ENCODE results near the gene OXNAD1. TPM values are rescaled to one million over a fixed set of nuclear protein-coding genes. Genes with fewer than 3 reads are reported as not detected.

The OXNAD1 gene
- polyA plus RNA-seq, 1 of the 3 experiments (the other 2 are of a cell fraction), result 6.9 TPM

GRCh38 chr3:16221990-16222389 is 43.0 kb upstream of the OXNAD1 start:
- H3K9me3 ChIP-seq, result no peaks in the 10 kb centered on the region
- H3F3A ChIP-seq (replicated peaks; ENCODE audit: insufficient read depth), result no peaks in the 10 kb centered on the region
- no peak overlapping the region for H3K27ac ChIP-seq (ENCODE audit: low read depth in 2 of 2, low read length in 1 of 2)
- no peaks in the 10 kb centered on the region for H4K20me1 ChIP-seq (ENCODE audit: insufficient read depth)
- DNase-seq, result no peak
- no peak overlapping the region for H2AFZ ChIP-seq (ENCODE audit: low read depth)
- no peak overlapping the region for H3K4me2 ChIP-seq
- H3K9me2 ChIP-seq, result no peaks in the 10 kb centered on the region
- H3K4me1 ChIP-seq (ENCODE audit: control insufficient read depth in 1 of 2, insufficient read depth in 2 of 2, low read depth in 1 of 2, low read length in 1 of 2), result no peaks in the 10 kb centered on the region
- no peaks in the 10 kb centered on the region for H3K27me3 ChIP-seq (ENCODE audit: insufficient read depth)
- POLR2A ChIA-PET, result no interaction called here
- CTCF ChIA-PET, result no interaction called here
- H3K79me2 ChIP-seq (ENCODE audit: insufficient read depth), result no peaks in the 10 kb centered on the region
- H3K4me3 ChIP-seq (ENCODE audit: low read depth in 2 of 2, low read length in 1 of 2), result no peak overlapping the region
- no peak for TF ChIP-seq NRF1 (IDR thresholded peaks at IDR 0.05; ENCODE audit: low read depth, low read length)
- TF ChIP-seq, protein P1, sequence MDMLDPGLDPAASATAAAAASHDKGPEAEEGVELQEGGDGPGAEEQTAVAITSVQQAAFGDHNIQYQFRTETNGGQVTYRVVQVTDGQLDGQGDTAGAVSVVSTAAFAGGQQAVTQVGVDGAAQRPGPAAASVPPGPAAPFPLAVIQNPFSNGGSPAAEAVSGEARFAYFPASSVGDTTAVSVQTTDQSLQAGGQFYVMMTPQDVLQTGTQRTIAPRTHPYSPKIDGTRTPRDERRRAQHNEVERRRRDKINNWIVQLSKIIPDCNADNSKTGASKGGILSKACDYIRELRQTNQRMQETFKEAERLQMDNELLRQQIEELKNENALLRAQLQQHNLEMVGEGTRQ (IDR thresholded peaks at IDR 0.05; ENCODE audit: borderline replicate concordance, low read depth, low read length), result no peak
- TF ChIP-seq, protein P2, sequence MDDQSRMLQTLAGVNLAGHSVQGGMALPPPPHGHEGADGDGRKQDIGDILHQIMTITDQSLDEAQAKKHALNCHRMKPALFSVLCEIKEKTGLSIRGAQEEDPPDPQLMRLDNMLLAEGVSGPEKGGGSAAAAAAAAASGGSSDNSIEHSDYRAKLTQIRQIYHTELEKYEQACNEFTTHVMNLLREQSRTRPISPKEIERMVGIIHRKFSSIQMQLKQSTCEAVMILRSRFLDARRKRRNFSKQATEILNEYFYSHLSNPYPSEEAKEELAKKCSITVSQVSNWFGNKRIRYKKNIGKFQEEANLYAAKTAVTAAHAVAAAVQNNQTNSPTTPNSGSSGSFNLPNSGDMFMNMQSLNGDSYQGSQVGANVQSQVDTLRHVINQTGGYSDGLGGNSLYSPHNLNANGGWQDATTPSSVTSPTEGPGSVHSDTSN (IDR thresholded peaks at IDR 0.05), result no peak
- TF ChIP-seq ELF1 (IDR thresholded peaks at IDR 0.05), result no peak
- no peak for TF ChIP-seq SIN3A (IDR thresholded peaks at IDR 0.05; ENCODE audit: borderline replicate concordance, low read depth, low read length)
- TF ChIP-seq NFIC (IDR thresholded peaks at IDR 0.05; ENCODE audit: borderline replicate concordance), result no peak
- no peak for TF ChIP-seq MEF2A (IDR thresholded peaks at IDR 0.05; ENCODE audit: borderline replicate concordance, low read depth)
- no peak for TF ChIP-seq TCF12 (IDR thresholded peaks at IDR 0.05)
- no peak for TF ChIP-seq JUND (IDR thresholded peaks at IDR 0.05)
- no peak for TF ChIP-seq FOSL2 (IDR thresholded peaks at IDR 0.05; ENCODE audit: borderline replicate concordance, low read depth)
- no peak for TF ChIP-seq RCOR1 (IDR thresholded peaks at IDR 0.05; ENCODE audit: low read length)
- no peak for TF ChIP-seq GABPA (IDR thresholded peaks at IDR 0.05; ENCODE audit: low read depth)
- no peak for TF ChIP-seq RXRA (IDR thresholded peaks at IDR 0.05; ENCODE audit: borderline replicate concordance, low read depth)
- TF ChIP-seq EP300 (IDR thresholded peaks at IDR 0.05; ENCODE audit: borderline replicate concordance in 1 of 2, low read depth in 1 of 2, low read length in 1 of 2), result no peak
- TF ChIP-seq SMC3 (IDR thresholded peaks at IDR 0.05; ENCODE audit: low read depth, low read length), result no peak
- no peak for TF ChIP-seq CHD2 (IDR thresholded peaks at IDR 0.05; ENCODE audit: low read length, partially characterized antibody)
- 67% methylated on average over 3 of the region's 3 CpGs for WGBS (ENCODE audit: low lambda C conversion rate)
- no peak overlapping the region for H3K9ac ChIP-seq
- peaks cover 0 to 1% of the 10 kb centered on the region in 2 experiments for H3K36me3 ChIP-seq (replicated peaks in 1 of 2; ENCODE audit: control insufficient read depth in 1 of 2, insufficient read depth in 2 of 2, low read length in 1 of 2)

- no peak overlapping the region for H2AFZ ChIP-seq (ENCODE audit: low read depth)
- H3K9me2 ChIP-seq, result no peaks in the 10 kb centered on the region
- no peak overlapping the region for H3K9ac ChIP-seq
- POLR2A ChIA-PET, result no interaction called here
- CTCF ChIA-PET, result interaction anchor here (0.8 kb wide), 1 partner anchor 9 kb away, joined by 4 read pairs; no protein-coding TSS in a partner anchor
- H3K4me1 ChIP-seq (ENCODE audit: control insufficient read depth in 1 of 2, insufficient read depth in 2 of 2, low read depth in 1 of 2, low read length in 1 of 2), result no peaks in the 10 kb centered on the region
- WGBS (ENCODE audit: low lambda C conversion rate), result no CpG with 5 or more reads among the region's 2 CpGs
- H3K27ac ChIP-seq (ENCODE audit: low read depth in 2 of 2, low read length in 1 of 2), result no peak overlapping the region
- no peaks in the 10 kb centered on the region for H3F3A ChIP-seq (replicated peaks; ENCODE audit: insufficient read depth)
- no peak for TF ChIP-seq CHD2 (IDR thresholded peaks at IDR 0.05; ENCODE audit: low read length, partially characterized antibody)
- TF ChIP-seq, protein P3, sequence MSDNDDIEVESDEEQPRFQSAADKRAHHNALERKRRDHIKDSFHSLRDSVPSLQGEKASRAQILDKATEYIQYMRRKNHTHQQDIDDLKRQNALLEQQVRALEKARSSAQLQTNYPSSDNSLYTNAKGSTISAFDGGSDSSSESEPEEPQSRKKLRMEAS (IDR thresholded peaks at IDR 0.05; ENCODE audit: low read depth), result no peak
- TF ChIP-seq, protein P4, sequence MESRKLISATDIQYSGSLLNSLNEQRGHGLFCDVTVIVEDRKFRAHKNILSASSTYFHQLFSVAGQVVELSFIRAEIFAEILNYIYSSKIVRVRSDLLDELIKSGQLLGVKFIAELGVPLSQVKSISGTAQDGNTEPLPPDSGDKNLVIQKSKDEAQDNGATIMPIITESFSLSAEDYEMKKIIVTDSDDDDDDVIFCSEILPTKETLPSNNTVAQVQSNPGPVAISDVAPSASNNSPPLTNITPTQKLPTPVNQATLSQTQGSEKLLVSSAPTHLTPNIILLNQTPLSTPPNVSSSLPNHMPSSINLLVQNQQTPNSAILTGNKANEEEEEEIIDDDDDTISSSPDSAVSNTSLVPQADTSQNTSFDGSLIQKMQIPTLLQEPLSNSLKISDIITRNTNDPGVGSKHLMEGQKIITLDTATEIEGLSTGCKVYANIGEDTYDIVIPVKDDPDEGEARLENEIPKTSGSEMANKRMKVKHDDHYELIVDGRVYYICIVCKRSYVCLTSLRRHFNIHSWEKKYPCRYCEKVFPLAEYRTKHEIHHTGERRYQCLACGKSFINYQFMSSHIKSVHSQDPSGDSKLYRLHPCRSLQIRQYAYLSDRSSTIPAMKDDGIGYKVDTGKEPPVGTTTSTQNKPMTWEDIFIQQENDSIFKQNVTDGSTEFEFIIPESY (IDR thresholded peaks at IDR 0.05; ENCODE audit: borderline replicate concordance, low read depth), result no peak
- TF ChIP-seq POLR2AphosphoS5 (IDR thresholded peaks at IDR 0.05; ENCODE audit: low read depth, low read length), result no peak
- no peak for TF ChIP-seq FOXJ3 (CRISPR knock-in tag; IDR thresholded peaks at IDR 0.05)
- TF ChIP-seq, protein P2 (IDR thresholded peaks at IDR 0.05), result no peak
- TF ChIP-seq RAD21 (IDR thresholded peaks at IDR 0.05; ENCODE audit: low read length), result no peak
- no peak for TF ChIP-seq EZH2phosphoT487 (IDR thresholded peaks at IDR 0.05; ENCODE audit: borderline replicate concordance, low read depth)
- no peak for TF ChIP-seq YY1 (IDR thresholded peaks at IDR 0.05; ENCODE audit: low read depth)
- H3K36me3 ChIP-seq (replicated peaks in 1 of 2; ENCODE audit: control insufficient read depth in 1 of 2, insufficient read depth in 2 of 2, low read length in 1 of 2), result peaks cover 0 to 4% of the 10 kb centered on the region in 2 experiments
- H4K20me1 ChIP-seq (ENCODE audit: insufficient read depth), result no peaks in the 10 kb centered on the region
- no peaks in the 10 kb centered on the region for H3K27me3 ChIP-seq (ENCODE audit: insufficient read depth)
- H3K79me2 ChIP-seq (ENCODE audit: insufficient read depth), result no peaks in the 10 kb centered on the region
- H3K4me3 ChIP-seq (ENCODE audit: low read depth in 2 of 2, low read length in 1 of 2), result no peak overlapping the region
- no peak overlapping the region for H3K4me2 ChIP-seq
- no peak for DNase-seq
- no peaks in the 10 kb centered on the region for H3K9me3 ChIP-seq
Observed at GRCh38 chr3:16222547-16222946, 42.5 kb upstream of the OXNAD1 start.
